ENCODE data around the gene EPS15.
"Not testable (repeated sequence)": the region's sequence is repeated elsewhere in the genome, so short reads cannot be mapped to it uniquely, and the experiment has no call there.

EPS15 gene

GRCh38 chr1:51340380-51340779 lies 178.7 kb downstream of the EPS15 start:
- FAIRE-seq: no peak
- no peak for DNase-seq (ENCODE audit: low spot score)

DNA sequence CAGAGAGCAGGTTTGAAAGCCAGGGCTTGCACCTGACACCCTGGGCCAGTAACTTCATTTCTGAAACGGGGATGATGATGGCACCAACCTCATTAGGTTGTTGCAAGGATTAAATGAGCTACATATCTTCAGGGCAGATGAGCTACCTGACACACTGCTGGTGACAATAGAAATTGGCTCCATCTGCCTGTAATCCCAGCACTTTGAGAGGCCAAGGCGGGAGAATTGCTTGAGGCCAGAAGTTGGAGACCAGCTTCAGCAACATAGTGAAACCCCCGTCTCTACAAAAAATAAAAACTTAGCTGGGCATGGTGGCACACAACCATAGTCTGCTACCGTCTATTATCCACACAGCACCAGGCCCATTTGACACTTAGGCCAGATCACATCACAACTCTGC lies 182.4 kb downstream of the EPS15 start:
- DNase-seq (ENCODE audit: low spot score) (no peak), FAIRE-seq (no peak)

DNA sequence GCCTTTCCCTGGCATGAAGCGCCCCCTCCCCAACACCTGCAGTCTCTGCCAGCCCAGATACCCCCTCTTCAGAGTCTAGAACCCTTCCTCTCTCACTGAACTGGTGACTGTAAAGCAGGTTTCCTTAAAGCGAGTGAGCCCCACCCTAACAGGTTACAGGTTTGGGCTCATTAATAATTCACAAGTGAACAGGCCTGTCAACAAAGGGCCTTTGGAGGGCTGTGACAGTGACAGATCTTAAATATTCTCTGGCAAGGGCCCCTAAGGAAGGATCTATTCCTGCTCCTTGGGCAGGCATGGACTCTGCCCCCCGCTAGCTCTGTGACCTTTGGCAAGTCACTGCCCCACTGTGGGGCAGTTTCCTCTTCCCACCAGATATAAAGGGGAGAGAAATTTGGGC lies 183.1 kb downstream of the EPS15 start:
- FAIRE-seq (no peak), DNase-seq (ENCODE audit: low spot score) (no peak)

DNA sequence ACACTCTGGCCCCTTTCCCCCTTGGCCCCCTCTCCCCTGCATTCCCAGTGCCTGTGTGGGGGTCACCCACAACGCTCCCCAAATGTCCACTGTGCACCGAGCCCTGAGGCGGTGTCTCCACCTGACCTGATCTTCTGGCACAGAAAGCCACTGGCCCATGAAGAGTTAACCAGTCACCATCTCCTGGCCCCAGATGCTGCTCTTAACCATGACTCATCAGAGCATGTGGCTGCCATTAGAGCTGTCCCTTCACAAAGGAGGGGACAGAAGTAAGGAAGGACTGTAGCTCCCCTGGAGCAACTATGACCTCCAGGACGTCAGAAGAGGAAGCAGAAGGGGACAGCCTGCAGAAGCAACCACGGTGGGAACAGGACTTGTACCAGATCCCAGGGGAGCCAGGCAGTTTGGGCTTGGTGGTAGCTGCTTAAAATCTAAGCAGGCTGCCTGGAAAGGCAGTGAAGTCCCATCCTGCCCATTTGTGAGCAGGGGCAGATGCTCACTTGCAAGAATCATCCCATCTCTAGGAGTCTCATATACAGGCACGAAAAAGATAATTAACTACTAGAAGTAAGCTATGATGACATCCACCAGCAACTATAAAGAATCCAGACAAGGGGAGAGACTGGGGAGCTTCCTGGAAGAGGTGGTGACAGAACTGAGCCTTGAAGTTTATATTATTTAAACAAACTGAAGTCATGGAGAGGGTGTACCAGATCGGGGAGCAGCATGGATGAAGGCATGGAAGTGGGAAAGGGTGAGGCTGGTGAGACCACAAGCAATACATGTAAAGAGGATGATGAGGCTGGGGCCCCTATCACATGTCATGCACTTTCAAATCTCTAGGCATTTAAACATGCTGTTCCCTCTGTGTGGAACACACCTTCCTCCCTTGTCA lies 187.6 kb downstream of the EPS15 start:
- FAIRE-seq (peak; percentile 44), DNase-seq (ENCODE audit: low spot score) (peak; percentile 82)

DNA sequence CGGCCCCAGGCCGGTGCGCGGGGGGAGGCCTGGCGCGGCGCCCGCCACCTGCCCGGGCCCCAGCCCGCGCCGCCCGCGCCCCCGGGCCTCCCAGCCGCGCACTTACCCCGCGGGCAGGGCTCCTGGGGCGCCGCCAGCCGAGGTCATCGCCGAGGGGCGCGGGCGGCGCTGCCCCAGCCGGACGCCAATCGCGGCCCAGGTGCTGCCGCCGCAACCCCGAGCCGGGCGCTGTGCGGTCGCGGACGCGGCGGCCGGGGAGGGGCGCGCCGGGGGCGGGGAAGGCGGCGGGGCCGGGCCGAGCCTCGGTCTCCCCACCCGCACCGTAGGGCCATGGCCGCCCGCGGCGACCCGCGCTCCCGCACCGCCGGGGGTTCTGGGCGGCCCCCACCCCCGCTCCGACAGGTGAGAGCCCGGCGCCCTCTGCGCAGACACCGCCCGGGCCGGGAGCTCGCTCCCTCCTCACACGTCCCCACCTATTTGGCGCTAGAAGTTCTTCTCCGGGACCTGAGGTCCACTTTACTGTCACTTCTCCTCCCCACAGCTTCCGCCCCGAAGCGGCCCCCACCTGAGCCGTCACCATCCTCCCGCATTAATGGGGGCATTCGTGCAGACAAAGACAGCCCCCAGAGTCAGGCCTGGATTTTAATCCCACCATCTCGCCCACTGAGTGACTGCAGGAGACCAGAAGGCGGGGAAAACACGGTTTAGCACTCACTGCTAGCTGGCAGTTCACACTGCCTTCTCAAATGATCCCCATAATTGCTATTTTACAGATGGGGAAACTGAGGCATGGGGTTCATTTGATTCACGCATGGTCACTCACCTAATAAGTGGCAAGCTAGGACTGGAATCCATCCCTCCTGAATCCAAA lies 188.5 kb downstream of the EPS15 start, which contains the start of gene TTC39A:
TTC39A (minus strand) TSS at position 232 of the 871 bp plus-strand sequence; CDS start at position 147, 85 bp downstream.
- no peak for FAIRE-seq
- peak; percentile 43 for DNase-seq (ENCODE audit: low spot score)

GRCh38 chr1:51329443-51330325 lies 189.4 kb downstream of the EPS15 start:
- DNase-seq (ENCODE audit: low spot score) (no peak), FAIRE-seq (no peak)

- FAIRE-seq (no peak), DNase-seq (ENCODE audit: low spot score) (no peak)
Observed at GRCh38 chr1:51328926-51329325, 190.1 kb downstream of the EPS15 start.

GRCh38 chr1:51328279-51328678 lies 190.8 kb downstream of the EPS15 start:
- no peak for FAIRE-seq

DNA sequence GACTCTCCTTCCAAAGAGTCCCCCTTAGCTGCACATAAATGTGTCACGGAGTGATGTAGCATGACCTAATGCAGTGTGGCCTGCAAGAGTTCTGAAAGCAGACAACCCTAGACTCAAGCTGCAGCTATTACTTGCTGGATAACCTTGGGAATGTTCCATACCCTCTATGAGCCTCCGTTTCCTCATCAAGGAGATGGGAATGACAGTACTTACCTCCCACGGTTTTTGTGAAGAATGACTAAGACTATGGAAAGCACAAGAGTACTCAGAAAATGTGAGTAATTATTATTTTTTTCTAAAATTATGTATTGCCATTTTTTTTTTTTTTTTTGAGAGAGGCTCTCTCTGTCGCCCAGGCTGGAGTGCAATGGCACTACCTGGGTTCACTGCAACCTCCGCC lies 191.7 kb downstream of the EPS15 start:
- FAIRE-seq (no peak), DNase-seq (ENCODE audit: low spot score) (no peak)

More at GRCh38 chr1:51328279-51328678, 190.8 kb downstream of the EPS15 start:
- DNase-seq (ENCODE audit: low spot score): no peak

GRCh38 chr1:51326839-51327238 lies 192.2 kb downstream of the EPS15 start:
- no peak for DNase-seq (ENCODE audit: low spot score)

GRCh38 chr1:51325878-51326755 lies 192.9 kb downstream of the EPS15 start:
- FAIRE-seq (no peak), DNase-seq (ENCODE audit: low spot score) (no peak)

More at GRCh38 chr1:51326839-51327238, 192.2 kb downstream of the EPS15 start:
- no peak for FAIRE-seq

GRCh38 chr1:51325391-51325790 lies 193.7 kb downstream of the EPS15 start:
- DNase-seq (ENCODE audit: low spot score) (no peak), FAIRE-seq (no peak)

DNA sequence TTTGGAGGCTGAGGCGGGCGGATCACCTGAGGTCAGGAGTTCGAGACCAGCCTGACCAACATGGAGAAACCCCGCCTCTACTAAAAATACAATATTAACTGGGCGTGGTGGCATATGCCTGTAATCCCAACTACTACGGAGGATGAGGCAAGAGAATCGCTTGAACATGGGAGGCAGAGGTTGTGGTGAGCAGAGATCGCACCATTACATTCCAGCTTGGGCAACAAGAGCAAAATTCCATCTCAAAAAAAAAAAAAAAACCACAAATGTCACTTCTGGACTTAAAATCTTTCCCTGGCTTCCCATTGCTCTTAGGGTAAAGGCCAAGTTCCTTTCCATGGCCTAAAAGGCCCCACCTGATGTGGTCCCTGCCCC lies 194.1 kb downstream of the EPS15 start:
- not testable (repeated sequence) for FAIRE-seq; DNase-seq (ENCODE audit: low spot score)

- FAIRE-seq (no peak), DNase-seq (ENCODE audit: low spot score) (no peak)
Observed at GRCh38 chr1:51324251-51325010, 194.6 kb downstream of the EPS15 start.

GRCh38 chr1:51323778-51324177 lies 195.3 kb downstream of the EPS15 start:
- DNase-seq (ENCODE audit: low spot score): no peak
- no peak for FAIRE-seq

- DNase-seq (ENCODE audit: low spot score) (no peak), FAIRE-seq (no peak)
Observed at GRCh38 chr1:51322417-51323101, 196.5 kb downstream of the EPS15 start.

DNA sequence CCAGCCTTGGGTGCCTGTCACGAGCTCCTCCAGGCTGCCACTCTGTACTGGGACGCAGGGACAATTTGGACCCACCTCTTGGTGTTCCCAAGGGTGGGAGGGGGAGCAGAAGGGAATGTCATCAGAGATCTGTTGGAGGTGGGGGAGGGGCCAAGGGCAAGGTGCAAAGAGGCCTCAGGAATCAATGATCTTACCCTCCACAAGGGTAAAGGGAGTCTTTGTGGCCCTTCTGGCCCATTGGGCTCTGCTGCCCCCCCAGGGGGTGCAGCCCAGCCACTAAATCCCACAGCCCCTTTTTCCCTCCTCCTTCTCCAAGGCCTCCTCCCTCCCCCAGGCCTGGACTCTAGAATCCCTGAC lies 197.2 kb downstream of the EPS15 start:
- DNase-seq (ENCODE audit: low spot score) (no peak), FAIRE-seq (no peak)

GRCh38 chr1:51320967-51321923 lies 197.8 kb downstream of the EPS15 start:
- FAIRE-seq (no peak), DNase-seq (ENCODE audit: low spot score) (no peak)

Measured in urothelium cell line (cell line).